ENCODE measurements around the gene PSORS1C1. TPM values are rescaled to one million over a fixed set of nuclear protein-coding genes. Genes with fewer than 3 reads are reported as not detected.

Gene PSORS1C1
- total and polyA plus RNA-seq, 4 donors, result 1.1 to 10.8 (median 2.5) TPM

GRCh38 chr6:31112478-31112877 lies 2.1 kb upstream of the PSORS1C1 start, which contains the start of gene C6orf15:
Gene C6orf15 (minus strand): TSS chr6:31112575. CDS start chr6:31112555, 20 bp downstream.
- no peak for DNase-seq
- no peak for ATAC-seq (ENCODE audit: insufficient read depth, low FRiP score)
- 91 to 92% methylated on average over 5 of the region's 5 CpGs for WGBS, 2 donors

GRCh38 chr6:31113861-31114540 lies 599 bp upstream of the PSORS1C1 start:
- H3K9ac ChIP-seq (ENCODE audit: insufficient read depth in 1 of 2, low read length in 2 of 2), result no peak overlapping the region
- peak overlapping the region in 1 of 2 donors; percentile 71 for H3K27ac ChIP-seq (ENCODE audit: low read depth in 1 of 2, low read length in 1 of 2)
- H3K4me3 ChIP-seq, result no peak overlapping the region
- TF ChIP-seq CTCF (IDR thresholded peaks at IDR 0.05; ENCODE audit: control extremely low read depth, extremely low read depth), result no peak
- H3K27me3 ChIP-seq (ENCODE audit: control insufficient read depth in 3 of 3, insufficient read depth in 3 of 3, low read length in 2 of 3), result peaks cover 0 to 11% (median 10%) of the 10 kb centered on the region in 3 donors
- DNase-seq, result no peak
- H3K36me3 ChIP-seq (ENCODE audit: control insufficient read depth in 4 of 4, insufficient read depth in 4 of 4, low read length in 4 of 4), result no peaks in the 10 kb centered on the region
- no peak for ATAC-seq (ENCODE audit: insufficient read depth, low FRiP score)
- WGBS, 2 donors, result 59 to 77% methylated on average over 7 of the region's 7 CpGs
- peaks cover 0 to 18% (median 0%) of the 10 kb centered on the region in 5 donors for H3K4me1 ChIP-seq (ENCODE audit: control insufficient read depth in 5 of 5, insufficient read depth in 5 of 5, low read length in 5 of 5)
- no peaks in the 10 kb centered on the region for H3K9me3 ChIP-seq (ENCODE audit: control insufficient read depth in 4 of 4, insufficient read depth in 3 of 4, low read length in 3 of 4)

More at GRCh38 chr6:31112478-31112877, 2.1 kb upstream of the PSORS1C1 start, which contains the start of gene C6orf15:
- H3K9ac ChIP-seq (ENCODE audit: insufficient read depth in 1 of 2, low read length in 2 of 2), result no peak within 1 kb of the TSS
- peaks cover 0 to 11% (median 10%) of the 10 kb centered on the region in 3 donors for H3K27me3 ChIP-seq (ENCODE audit: control insufficient read depth in 3 of 3, insufficient read depth in 3 of 3, low read length in 2 of 3)
- no peak within 1 kb of the TSS for H3K4me3 ChIP-seq
- no peak for TF ChIP-seq CTCF (IDR thresholded peaks at IDR 0.05; ENCODE audit: control extremely low read depth, extremely low read depth)
- no peaks in the 10 kb centered on the region for H3K9me3 ChIP-seq (ENCODE audit: control insufficient read depth in 4 of 4, insufficient read depth in 3 of 4, low read length in 3 of 4)
- no peaks in the 10 kb centered on the region for H3K36me3 ChIP-seq (ENCODE audit: control insufficient read depth in 4 of 4, insufficient read depth in 4 of 4, low read length in 4 of 4)
- no peak within 1 kb of the TSS for H3K27ac ChIP-seq (ENCODE audit: low read depth in 1 of 2, low read length in 1 of 2)
- peaks cover 0 to 18% (median 0%) of the 10 kb centered on the region in 5 donors for H3K4me1 ChIP-seq (ENCODE audit: control insufficient read depth in 5 of 5, insufficient read depth in 5 of 5, low read length in 5 of 5)

- no peak overlapping the region for H3K4me3 ChIP-seq
- WGBS, 2 donors, result 48 to 50% methylated on average over 9 of the region's 9 CpGs
- H3K36me3 ChIP-seq (ENCODE audit: control insufficient read depth in 4 of 4, insufficient read depth in 4 of 4, low read length in 4 of 4), result no peaks in the 10 kb centered on the region
- peak in 1 of 3 donors; percentile 19 for DNase-seq
- peaks cover 0 to 5% (median 2%) of the 10 kb centered on the region in 3 donors for H3K27me3 ChIP-seq (ENCODE audit: control insufficient read depth in 3 of 3, insufficient read depth in 3 of 3, low read length in 2 of 3)
- H3K4me1 ChIP-seq (ENCODE audit: control insufficient read depth in 5 of 5, insufficient read depth in 5 of 5, low read length in 5 of 5), result peaks cover 0 to 20% (median 0%) of the 10 kb centered on the region in 5 donors
- TF ChIP-seq CTCF (IDR thresholded peaks at IDR 0.05; ENCODE audit: control extremely low read depth, extremely low read depth), result no peak
- no peak for ATAC-seq (ENCODE audit: insufficient read depth, low FRiP score)
- H3K9me3 ChIP-seq (ENCODE audit: control insufficient read depth in 4 of 4, insufficient read depth in 3 of 4, low read length in 3 of 4), result no peaks in the 10 kb centered on the region
- no peak overlapping the region for H3K9ac ChIP-seq (ENCODE audit: insufficient read depth in 1 of 2, low read length in 2 of 2)
- peak overlapping the region in 1 of 2 donors; percentile 19 for H3K27ac ChIP-seq (ENCODE audit: low read depth in 1 of 2, low read length in 1 of 2)
Measured at GRCh38 chr6:31114970-31115849, 610 bp downstream of the PSORS1C1 start.

Measured in lung (tissue), 12 donors.